Measurements from ENCODE around the gene OR6K3.

The OR6K3 gene

DNA sequence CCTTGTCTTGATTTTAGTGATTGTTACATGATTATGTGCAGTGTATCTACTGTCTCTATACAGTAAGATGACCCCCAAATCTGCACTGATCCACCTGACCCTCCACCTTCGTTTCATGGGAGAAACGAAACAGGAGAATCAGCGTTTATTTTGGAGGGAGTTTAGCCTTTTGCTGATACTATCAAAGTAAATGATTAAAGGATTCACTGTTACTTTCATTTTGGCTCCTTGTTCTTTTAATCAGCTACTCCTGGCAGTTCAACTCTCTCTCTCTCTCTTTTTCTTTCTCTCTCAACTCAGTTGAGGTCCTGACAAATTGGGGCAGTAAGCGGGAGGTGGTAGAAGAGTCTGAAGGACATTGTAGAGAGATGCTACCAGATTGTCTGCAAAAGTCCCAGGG lies 9.9 kb upstream of the OR6K3 start:
- no peak overlapping the region for H3K4me3 ChIP-seq (ENCODE audit: low read depth, low read length)
- TF ChIP-seq, protein P1, sequence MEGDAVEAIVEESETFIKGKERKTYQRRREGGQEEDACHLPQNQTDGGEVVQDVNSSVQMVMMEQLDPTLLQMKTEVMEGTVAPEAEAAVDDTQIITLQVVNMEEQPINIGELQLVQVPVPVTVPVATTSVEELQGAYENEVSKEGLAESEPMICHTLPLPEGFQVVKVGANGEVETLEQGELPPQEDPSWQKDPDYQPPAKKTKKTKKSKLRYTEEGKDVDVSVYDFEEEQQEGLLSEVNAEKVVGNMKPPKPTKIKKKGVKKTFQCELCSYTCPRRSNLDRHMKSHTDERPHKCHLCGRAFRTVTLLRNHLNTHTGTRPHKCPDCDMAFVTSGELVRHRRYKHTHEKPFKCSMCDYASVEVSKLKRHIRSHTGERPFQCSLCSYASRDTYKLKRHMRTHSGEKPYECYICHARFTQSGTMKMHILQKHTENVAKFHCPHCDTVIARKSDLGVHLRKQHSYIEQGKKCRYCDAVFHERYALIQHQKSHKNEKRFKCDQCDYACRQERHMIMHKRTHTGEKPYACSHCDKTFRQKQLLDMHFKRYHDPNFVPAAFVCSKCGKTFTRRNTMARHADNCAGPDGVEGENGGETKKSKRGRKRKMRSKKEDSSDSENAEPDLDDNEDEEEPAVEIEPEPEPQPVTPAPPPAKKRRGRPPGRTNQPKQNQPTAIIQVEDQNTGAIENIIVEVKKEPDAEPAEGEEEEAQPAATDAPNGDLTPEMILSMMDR (IDR thresholded peaks at IDR 0.05; ENCODE audit: insufficient read depth, low read length, missing control alignments) = no peak
- CTCF ChIA-PET = no interaction called here
- POLR2A ChIA-PET = no interaction called here
- DNase-seq (ENCODE audit: low read depth, low spot score) = no peak

DNA sequence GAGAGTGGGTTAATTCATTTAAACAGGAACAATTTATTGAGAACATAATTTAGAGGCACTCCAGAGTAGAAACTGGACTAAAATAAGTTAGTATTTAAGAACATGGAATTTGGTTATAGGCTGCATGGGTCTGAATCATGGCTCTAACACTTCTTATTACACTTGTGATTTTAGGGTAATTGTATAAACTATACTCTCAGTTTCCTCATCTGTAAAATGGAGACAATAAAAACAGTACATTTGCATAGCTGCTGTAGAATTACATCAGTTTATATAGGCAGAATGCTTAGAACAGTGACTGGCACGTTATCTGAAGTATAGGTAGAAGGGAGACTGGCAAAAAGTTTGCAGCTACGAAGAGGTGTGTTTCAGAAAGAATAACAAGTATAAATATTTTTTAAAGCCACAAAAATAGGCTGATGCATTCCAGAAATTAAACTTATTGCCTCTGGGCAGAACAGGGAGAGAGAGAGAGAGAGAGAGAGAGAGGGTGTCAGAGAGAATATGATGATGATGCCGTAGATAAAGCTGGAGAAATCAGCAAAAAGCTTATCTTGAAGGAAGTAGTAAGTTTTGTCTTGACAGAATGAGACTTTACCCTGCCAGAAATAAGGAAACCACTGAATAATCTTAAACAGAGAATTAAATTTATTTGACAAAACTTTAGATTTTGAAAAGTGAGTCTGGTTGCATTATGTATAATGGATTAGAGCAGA lies 8.1 kb upstream of the OR6K3 start:
- ChIA-PET POLR2A (no interaction called here), CTCF (no interaction called here)
- no peak overlapping the region for H3K4me3 ChIP-seq (ENCODE audit: low read depth, low read length)
- TF ChIP-seq, protein P1 (IDR thresholded peaks at IDR 0.05; ENCODE audit: insufficient read depth, low read length, missing control alignments) = no peak
- DNase-seq (ENCODE audit: low read depth, low spot score) = no peak

DNA sequence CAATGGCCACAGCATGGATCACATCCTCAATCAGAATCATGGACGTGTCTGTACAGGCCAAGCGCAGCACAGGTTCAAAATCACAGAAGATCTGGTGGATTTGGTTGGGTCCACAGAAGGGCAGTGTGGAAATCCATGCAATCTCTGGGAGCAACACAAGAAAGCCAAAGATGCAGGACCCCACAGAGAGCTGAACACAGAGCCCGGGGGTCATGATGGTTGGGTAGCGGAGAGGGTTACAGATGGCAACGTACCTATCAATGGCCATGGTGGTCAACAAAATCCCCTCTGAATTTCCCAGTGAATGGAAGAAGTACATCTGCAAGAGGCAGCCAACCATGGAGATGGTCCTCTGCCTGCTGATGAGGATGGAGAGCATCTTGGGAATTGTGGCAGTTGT lies 3.9 kb upstream of the OR6K3 start:
- CTCF ChIA-PET = no interaction called here
- DNase-seq (ENCODE audit: low read depth, low spot score) = no peak
- H3K4me3 ChIP-seq (ENCODE audit: low read depth, low read length) = no peak overlapping the region
- POLR2A ChIA-PET = no interaction called here
- TF ChIP-seq, protein P1 (IDR thresholded peaks at IDR 0.05; ENCODE audit: insufficient read depth, low read length, missing control alignments) = no peak

DNA sequence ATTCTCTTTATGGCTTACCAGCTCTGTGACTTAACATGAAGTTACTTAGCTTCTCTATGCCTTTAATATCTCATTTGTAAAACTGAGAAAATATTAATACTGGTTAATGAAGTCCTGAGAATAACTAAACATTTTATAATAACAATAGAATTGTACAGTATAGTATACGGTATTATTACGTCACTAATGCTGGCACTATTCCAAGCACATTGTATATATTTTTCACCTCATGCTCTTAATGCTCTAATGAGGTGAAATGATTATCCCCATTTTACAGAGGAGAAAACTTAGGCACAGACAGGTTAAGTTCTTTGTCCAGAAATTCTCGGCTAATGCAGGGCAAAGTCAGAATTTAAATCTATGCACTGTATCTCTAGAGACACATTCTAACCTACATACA lies 856 bp downstream of the OR6K3 start:
- H3K4me3 ChIP-seq (ENCODE audit: low read depth, low read length) = no peak overlapping the region
- TF ChIP-seq, protein P1 (IDR thresholded peaks at IDR 0.05; ENCODE audit: insufficient read depth, low read length, missing control alignments) = no peak
- ChIA-PET CTCF (no interaction called here), POLR2A (no interaction called here)
- DNase-seq (ENCODE audit: low read depth, low spot score) = no peak

DNA sequence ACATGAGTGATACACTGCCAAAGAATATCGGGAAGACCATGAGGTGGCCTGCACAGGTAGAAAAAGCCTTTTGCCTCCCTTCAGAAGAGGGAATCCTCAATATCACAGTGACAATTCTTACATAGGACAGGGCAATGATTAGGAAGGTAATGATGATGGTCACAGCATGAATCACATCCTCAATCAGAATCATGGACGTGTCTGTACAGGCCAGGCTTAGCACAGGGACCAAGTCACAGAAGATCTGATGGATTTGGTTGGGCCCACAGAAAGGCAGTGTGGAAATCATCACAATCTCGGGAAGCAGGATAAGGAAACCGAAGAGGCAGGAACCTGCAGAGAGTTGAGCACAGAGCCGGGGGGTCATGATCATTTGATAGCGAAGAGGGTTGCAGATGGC lies 3.2 kb downstream of the OR6K3 start:
- no peak for DNase-seq (ENCODE audit: low read depth, low spot score)
- ChIA-PET CTCF (no interaction called here), POLR2A (no interaction called here)
- TF ChIP-seq, protein P1 (IDR thresholded peaks at IDR 0.05; ENCODE audit: insufficient read depth, low read length, missing control alignments) = no peak
- no peak overlapping the region for H3K4me3 ChIP-seq (ENCODE audit: low read depth, low read length)

DNA sequence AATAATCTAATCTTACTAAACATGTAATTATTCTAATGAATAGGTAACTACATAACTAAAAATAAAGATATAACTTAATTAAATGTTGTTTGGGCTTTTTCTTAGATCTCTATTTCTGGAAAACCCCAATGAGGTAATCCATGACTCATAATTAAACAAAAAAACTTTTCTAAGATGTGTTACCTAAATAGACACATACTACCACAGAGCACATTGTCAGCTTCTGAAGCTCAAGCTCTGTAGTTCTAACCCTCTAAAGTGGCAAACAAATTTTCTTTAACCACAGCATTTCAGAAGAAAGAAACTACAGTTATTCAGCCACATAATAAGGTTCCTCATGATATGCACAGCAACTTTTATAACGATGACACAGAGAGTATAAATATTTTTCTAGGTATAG lies 4.2 kb downstream of the OR6K3 start:
- H3K4me3 ChIP-seq (ENCODE audit: low read depth, low read length) = no peak overlapping the region
- TF ChIP-seq, protein P1 (IDR thresholded peaks at IDR 0.05; ENCODE audit: insufficient read depth, low read length, missing control alignments) = no peak
- ChIA-PET POLR2A (no interaction called here), CTCF (no interaction called here)
- DNase-seq (ENCODE audit: low read depth, low spot score) = no peak

All from AG04449 (cell line).